Stomach smooth muscle (tissue), 2 donors: ENCODE measurements around the gene STIM1.

Experiments
- H3K27ac ChIP-seq: one replicate; pipeline ENCODE4 v1.7.0; 2013; ENCODE audit warnings: mild to moderate bottlenecking, low read length, inconsistent platforms
- H3K27me3 ChIP-seq, 2 donors: one replicate each; pipeline ENCODE4 v1.7.0; 2013; ENCODE audit warnings: low read length in 2 of 2; ENCODE audit not compliant: insufficient read depth in 2 of 2, control insufficient read depth in 1 of 2
- H3K36me3 ChIP-seq, 2 donors: one replicate each; pipeline ENCODE4 v1.7.0; 2013; ENCODE audit warnings: low read length in 2 of 2; ENCODE audit not compliant: control insufficient read depth in 2 of 2, insufficient read depth in 2 of 2
- H3K4me1 ChIP-seq: one replicate; pipeline ENCODE4 v1.7.0; 2013; ENCODE audit warnings: low read length; ENCODE audit not compliant: control insufficient read depth, insufficient read depth
- H3K4me3 ChIP-seq, 2 donors: one replicate each; pipeline ENCODE4 v1.7.0; 2013; ENCODE audit warnings: low read length in 2 of 2
- H3K9ac ChIP-seq, 2 donors: one replicate each; pipeline ENCODE4 v1.7.0; 2013; ENCODE audit warnings: low read length in 2 of 2, mild to moderate bottlenecking in 1 of 2
- H3K9me3 ChIP-seq, 2 donors: one replicate each; pipeline ENCODE4 v1.7.0; 2013; ENCODE audit warnings: low read length in 2 of 2; ENCODE audit not compliant: control insufficient read depth in 2 of 2
- donor health status: healthy.
- donor health status: Pancreatic carcinoma.

The STIM1 gene

DNA sequence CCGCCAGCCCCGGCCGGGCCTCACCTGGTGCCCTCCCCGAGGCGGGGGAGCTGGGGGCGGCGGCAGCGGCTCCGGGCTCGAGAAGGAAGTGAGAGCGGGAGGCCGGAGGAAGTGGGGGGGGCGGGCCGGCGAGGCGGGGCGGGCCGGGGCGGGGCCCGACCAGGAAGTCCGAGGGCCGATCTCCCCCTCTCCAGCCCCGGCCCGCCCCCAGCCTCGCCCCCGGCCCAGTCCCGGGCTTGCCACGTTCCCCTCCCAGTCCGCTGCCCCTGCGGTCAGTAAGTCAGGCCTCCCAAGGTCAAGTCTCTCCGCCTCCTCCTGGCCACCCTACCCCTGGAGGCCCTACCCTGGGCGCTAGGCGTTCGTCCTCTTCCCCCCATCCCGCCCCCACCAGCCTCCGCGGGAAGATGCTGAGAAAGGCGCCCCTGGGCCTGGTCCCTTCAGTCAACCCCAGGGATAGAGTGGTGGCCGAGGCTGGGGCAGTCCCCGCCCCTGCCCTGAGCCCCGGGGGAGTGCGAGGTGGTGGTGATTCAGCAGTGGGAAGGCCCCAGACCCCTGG, 14.5 kb upstream of the STIM1 start, which contains the start of gene RHOG:
RHOG (minus strand) TSS at position 90 of the 556 bp plus-strand sequence. CDS start 12,821 bp downstream, outside the sequence.
- H3K9ac ChIP-seq = peak within 1 kb of the TSS; percentile 82 to 84
- H3K4me3 ChIP-seq = peak within 1 kb of the TSS; percentile 80 to 81
- H3K4me1 ChIP-seq = peaks cover 29% of the 10 kb centered on the region
- H3K27ac ChIP-seq = peak within 1 kb of the TSS; percentile 82
- H3K27me3 ChIP-seq = no peaks in the 10 kb centered on the region
- no peaks in the 10 kb centered on the region for H3K36me3 ChIP-seq
- H3K9me3 ChIP-seq = no peaks in the 10 kb centered on the region

DNA sequence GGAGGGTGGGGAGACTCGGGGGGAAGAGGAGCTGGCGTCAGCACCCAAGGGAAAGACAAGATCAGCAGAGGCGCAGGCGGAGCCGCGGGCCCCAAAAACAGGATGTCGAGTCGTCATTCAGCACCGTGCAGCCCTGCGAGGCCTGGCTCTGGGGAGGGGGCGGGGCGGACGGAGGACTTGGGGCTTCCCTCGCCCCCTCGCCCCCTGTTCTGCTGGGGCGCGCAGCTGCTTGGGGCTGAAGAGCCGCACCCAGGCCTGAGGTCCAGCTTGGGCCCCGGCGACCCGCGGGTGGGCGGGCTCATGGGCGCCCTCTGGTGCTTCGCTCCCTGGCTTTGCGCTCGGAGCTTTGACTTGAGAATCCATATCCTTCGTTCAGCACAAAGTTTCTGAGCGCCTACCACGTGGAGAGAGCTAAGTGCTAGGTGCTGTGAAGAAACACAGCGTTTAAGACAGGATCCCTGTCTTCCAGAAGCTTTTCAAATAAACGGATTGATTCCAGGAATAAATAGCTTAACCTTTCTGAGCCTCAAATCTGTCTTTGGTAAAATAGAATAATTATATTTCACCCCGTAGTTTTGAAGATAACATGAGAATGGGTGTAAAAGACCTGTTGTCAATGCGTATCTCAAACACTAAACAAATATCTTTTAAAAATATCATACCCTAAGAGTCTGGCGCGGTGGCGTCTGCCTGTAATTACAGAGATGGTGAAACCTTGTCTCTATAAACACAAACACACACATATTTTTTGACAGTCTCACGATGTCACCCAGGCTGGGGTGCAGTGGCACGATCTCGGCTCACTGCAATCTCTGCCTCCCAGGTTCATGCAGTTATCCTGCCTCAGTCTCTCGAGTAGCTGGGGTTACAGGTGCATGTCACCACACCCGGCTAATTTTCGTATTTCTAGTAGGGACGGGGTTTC, 13.8 kb upstream of the STIM1 start:
- no peaks in the 10 kb centered on the region for H3K9me3 ChIP-seq
- H3K27ac ChIP-seq = peak overlapping the region; percentile 82
- no peaks in the 10 kb centered on the region for H3K27me3 ChIP-seq
- peak overlapping the region; percentile 57 to 80 for H3K4me3 ChIP-seq
- no peaks in the 10 kb centered on the region for H3K36me3 ChIP-seq
- peak overlapping the region; percentile 79 to 84 for H3K9ac ChIP-seq
- peaks cover 26% of the 10 kb centered on the region for H3K4me1 ChIP-seq

DNA sequence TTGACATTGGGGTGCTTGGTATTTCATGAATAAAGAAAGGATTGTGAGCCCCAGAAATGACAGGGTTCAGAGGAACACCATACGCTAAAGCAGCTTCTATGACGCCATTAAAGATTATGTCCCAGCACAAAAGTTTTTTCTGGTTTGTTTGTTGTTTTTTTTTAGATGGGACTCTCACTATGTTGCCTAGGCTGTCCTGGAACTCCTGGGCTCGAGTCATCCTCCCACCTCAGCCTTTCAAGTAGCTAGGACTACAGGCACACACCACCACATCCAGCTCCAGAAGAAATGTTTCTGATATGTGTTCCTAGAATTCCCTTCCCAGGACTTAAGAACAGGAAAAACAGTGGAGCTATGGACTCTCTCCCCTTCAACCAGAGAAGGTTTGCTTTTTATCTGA, 12.1 kb upstream of the STIM1 start:
- Histone ChIP-seq H3K4me3 (no peak overlapping the region), H3K27ac (no peak overlapping the region), H3K9ac (no peak overlapping the region)

DNA sequence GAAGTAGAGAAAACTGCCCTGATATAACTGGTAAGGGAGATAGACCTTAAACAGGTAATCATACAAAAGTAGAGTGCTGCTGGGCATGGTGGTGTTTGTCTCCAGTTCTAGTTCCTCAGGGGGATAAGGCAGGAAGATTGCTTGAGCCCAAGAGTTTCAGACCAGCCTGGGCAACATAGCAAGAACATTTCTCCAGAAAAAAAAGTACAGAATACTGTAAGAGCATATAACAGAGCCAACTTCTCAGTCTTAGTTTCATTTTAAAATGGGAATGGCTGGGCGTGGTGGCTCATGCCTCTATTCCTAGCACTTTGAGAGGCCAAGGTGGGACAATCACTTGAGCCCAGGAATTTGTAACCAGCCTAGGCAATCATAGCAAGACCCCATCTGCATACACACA, 10.2 kb upstream of the STIM1 start:
- Histone ChIP-seq H3K9ac (no peak overlapping the region), H3K27ac (no peak overlapping the region), H3K36me3 (no peaks in the 10 kb centered on the region), H3K27me3 (no peaks in the 10 kb centered on the region), H3K4me3 (no peak overlapping the region), H3K9me3 (no peaks in the 10 kb centered on the region), H3K4me1 (peaks cover 5% of the 10 kb centered on the region)

More for the DNA sequence above, 12.1 kb upstream of the STIM1 start:
- H3K9me3 ChIP-seq = no peaks in the 10 kb centered on the region
- H3K27me3 ChIP-seq = no peaks in the 10 kb centered on the region
- peaks cover 19% of the 10 kb centered on the region for H3K4me1 ChIP-seq
- no peaks in the 10 kb centered on the region for H3K36me3 ChIP-seq

DNA sequence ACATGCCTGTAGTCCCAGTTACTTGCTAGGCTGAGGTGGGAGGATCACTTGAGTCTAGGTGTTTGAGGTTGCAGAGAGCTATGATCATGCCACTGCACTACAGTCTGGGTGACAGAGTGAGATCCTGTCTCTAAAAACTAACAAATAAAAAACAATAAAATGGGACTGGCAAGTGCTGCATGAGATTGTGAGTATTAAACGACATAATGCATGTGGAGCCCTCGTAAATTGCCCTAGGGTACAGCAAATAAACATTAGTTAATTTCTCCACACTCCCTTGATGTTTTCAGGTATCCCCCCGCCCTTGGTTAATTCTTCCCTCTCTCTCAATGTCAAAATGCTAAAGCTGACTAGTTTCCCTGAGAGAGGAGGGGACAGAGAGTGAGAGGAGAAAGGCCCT, 9.8 kb upstream of the STIM1 start:
- Histone ChIP-seq H3K36me3 (no peaks in the 10 kb centered on the region), H3K27ac (no peak overlapping the region), H3K4me3 (no peak overlapping the region), H3K4me1 (peaks cover 5% of the 10 kb centered on the region), H3K9ac (no peak overlapping the region), H3K27me3 (no peaks in the 10 kb centered on the region), H3K9me3 (no peaks in the 10 kb centered on the region)

DNA sequence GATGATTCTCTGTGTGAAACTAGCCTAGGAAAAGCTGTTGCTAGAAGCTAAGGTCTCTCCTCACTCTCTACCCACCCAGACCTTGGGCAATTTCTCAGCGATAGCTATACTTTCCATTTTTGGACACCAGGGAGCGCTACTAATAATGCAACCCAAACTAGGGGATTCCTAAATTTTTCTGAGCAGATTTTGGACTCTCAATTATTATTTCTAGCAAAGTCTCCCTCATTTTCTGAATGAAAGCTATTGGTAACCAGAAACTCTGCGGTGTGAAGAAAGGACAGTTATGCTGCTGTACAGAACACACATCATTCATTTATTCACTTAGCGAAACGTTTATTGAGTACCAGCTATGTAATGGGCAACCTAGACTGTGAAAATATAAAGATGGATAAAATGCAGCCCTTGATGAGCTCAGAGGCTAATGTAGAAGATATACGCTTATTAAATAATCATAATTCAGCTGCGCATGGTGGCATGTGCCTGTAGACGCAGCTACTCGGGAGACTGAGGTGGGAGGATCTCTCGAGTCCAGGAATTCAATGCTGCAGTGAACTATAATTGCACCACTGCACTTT, 6.1 kb upstream of the STIM1 start:
- H3K9me3 ChIP-seq = no peaks in the 10 kb centered on the region
- H3K4me1 ChIP-seq = peaks cover 1% of the 10 kb centered on the region
- no peaks in the 10 kb centered on the region for H3K27me3 ChIP-seq
- H3K27ac ChIP-seq = no peak overlapping the region
- no peaks in the 10 kb centered on the region for H3K36me3 ChIP-seq
- H3K9ac ChIP-seq = no peak overlapping the region
- no peak overlapping the region for H3K4me3 ChIP-seq

DNA sequence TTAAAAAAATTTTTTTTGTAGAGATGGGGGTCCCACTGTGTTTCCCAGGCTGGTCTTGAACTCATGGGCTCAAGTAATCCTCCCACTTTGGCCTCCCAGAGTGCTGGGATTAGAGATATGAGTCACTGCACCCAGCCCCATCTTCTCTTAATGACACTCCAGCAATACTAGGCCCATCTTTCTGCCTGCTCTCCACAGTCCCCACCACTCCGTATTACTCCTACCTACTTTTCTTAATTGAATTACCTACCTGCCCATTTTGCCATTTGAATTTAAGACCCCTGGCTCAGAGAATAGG, 2.0 kb upstream of the STIM1 start:
- H3K9ac ChIP-seq = no peak overlapping the region
- H3K4me1 ChIP-seq = peaks cover 31% of the 10 kb centered on the region
- H3K9me3 ChIP-seq = no peaks in the 10 kb centered on the region
- no peaks in the 10 kb centered on the region for H3K36me3 ChIP-seq
- H3K27ac ChIP-seq = no peak overlapping the region
- no peaks in the 10 kb centered on the region for H3K27me3 ChIP-seq
- no peak overlapping the region for H3K4me3 ChIP-seq

DNA sequence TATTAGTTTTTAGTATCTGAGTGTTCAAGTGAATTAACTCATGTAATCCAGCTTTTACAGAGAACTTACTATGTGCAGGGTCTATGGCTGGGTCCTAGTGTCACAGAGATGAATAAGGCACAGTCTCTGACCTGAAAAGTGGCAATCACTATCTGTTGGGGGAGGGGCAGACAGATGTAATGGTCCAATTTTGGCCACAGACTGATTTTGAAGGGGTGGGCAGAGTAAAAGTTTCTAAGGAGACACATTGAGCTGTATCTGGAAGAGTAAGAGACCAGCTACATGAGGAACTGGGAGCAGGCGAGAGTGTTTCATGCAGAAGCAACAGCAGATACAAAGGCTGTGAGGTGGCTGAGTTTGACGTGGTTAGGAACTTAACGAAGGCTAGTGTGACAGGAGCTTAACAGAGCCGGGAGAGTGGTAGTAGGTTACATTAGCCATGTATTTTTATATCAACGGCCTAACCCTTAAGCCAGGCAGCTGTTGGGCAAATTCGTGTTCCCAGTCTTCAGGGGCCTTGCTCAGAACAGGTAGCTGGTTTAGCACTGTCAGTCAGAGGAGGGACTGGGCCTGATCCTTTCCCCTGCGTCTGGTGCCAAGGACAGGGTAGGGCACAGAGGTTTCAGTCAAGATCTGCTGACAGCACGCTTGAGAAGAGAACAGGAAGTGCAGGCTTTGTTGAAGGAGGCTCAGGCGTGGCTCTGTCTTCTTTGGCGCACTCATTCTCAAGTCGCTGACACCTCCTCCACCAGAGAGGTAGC, 1.4 kb upstream of the STIM1 start:
- Histone ChIP-seq H3K27ac (peak overlapping the region; percentile 55), H3K4me3 (no peak overlapping the region), H3K36me3 (no peaks in the 10 kb centered on the region), H3K9ac (peak overlapping the region; percentile 47 to 92), H3K9me3 (no peaks in the 10 kb centered on the region), H3K27me3 (no peaks in the 10 kb centered on the region), H3K4me1 (peaks cover 36% of the 10 kb centered on the region)

DNA sequence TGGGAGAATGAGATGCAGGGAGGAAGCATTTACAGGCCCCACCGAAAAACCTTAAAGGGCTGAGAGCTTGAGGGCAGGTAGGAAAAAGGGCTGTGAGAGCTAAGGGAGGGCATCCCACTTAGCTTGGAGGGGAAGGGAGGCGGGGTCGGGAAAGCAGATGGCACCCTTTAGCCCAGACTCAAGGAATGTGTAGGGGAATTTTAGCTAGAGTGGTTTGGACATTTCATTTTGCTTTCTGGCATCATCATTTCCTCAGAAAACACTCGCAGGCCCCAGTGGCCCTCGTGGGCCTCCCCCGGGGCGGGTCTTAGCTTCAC, 846 bp upstream of the STIM1 start:
- Histone ChIP-seq H3K27me3 (no peaks in the 10 kb centered on the region), H3K27ac (peak overlapping the region; percentile 55), H3K9ac (peak overlapping the region; percentile 47 to 92), H3K4me3 (peak overlapping the region in 1 of 2 donors; percentile 92), H3K9me3 (no peaks in the 10 kb centered on the region), H3K36me3 (no peaks in the 10 kb centered on the region), H3K4me1 (peaks cover 42% of the 10 kb centered on the region)

DNA sequence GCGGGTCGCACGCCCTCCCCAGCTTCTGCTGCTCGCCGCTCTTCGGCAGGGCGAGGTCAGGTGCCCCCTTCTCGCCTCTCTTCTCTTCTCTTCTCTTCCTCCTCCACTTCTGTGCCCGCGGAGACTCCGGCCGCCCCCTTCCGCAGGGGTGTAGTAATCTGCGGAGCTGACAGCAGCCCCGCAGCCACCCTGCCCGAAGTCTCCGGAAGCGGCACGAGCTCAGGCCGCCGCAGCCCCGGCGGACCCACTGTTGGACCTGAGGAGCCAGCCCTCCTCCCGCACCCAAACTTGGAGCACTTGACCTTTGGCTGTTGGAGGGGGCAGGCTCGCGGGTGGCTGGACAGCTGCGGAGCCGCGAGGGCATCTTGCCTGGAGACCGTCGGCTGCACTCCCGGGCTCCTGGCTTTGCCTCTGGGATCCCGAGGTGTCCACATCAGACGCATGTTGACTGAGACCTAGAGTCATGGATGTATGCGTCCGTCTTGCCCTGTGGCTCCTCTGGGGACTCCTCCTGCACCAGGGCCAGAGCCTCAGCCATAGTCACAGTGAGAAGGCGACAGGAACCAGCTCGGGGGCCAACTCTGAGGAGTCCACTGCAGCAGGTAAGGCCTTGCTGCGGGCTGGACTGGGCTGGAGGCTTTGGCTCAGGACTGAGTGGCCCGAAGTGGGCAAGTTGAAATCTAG, 486 bp downstream of the STIM1 start:
- H3K36me3 ChIP-seq = no peaks in the 10 kb centered on the region
- H3K4me1 ChIP-seq = peaks cover 50% of the 10 kb centered on the region

More for the DNA sequence above, 486 bp downstream of the STIM1 start:
- Histone ChIP-seq H3K27me3 (no peaks in the 10 kb centered on the region), H3K9me3 (no peaks in the 10 kb centered on the region), H3K27ac (peak overlapping the region; percentile 31), H3K4me3 (peak overlapping the region; percentile 80 to 92), H3K9ac (peak overlapping the region; percentile 69 to 81)
